SK-MEL-5 (cell line): ENCODE data around the gene VPS51. TPM values are rescaled to one million over a fixed set of nuclear protein-coding genes. Genes with fewer than 3 reads are reported as not detected.

Source experiments
- DNase-seq: peaks from one replicate; pipeline ENCODE4 v3.0.0-alpha.2; 2016; ENCODE audit warnings: low read depth, low spot score
- in situ Hi-C: cut with HindIII; loops from 2 replicates; pipeline ENCODE4 v1.10.0; 2016; ENCODE audit warnings: low sequenced_read_pairs, high pct_unique_total_duplicates, low pct_unique_long_range_greater_than_20kb
- total RNA-seq: library from RNA; depleted of rRNA; stranded (reverse); fragments of >200 nt; shearing (Covaris generic); gene quantifications from 2 replicates; pipeline ENCODE4 v1.2.3, GENCODE V29; 2014

VPS51 gene
- total RNA-seq, 1 experiment from 2014 or later = 92.9 TPM

GRCh38 chr11:65126624-65127274 is 30.7 kb downstream of the VPS51 start:
- in situ Hi-C loops = no loop called here
- no peak for DNase-seq

- no peak for DNase-seq
- in situ Hi-C loops = no loop called here
Measured at GRCh38 chr11:65127473-65128181, 31.6 kb downstream of the VPS51 start.

GRCh38 chr11:65128182-65129145 is 32.5 kb downstream of the VPS51 start:
- no peak for DNase-seq
- in situ Hi-C loops = no loop called here

GRCh38 chr11:65129649-65130441 is 33.8 kb downstream of the VPS51 start:
- DNase-seq = no peak
- in situ Hi-C loops = no loop called here

- in situ Hi-C loops = no loop called here
- no peak for DNase-seq
Measured at GRCh38 chr11:65130631-65131416, 34.8 kb downstream of the VPS51 start.

- in situ Hi-C loops = no loop called here
- no peak for DNase-seq
Measured at GRCh38 chr11:65131417-65131776, 35.4 kb downstream of the VPS51 start.

GRCh38 chr11:65131895-65132237 is 35.9 kb downstream of the VPS51 start:
- no peak for DNase-seq
- in situ Hi-C loops = no loop called here

- no peak for DNase-seq
- in situ Hi-C loops = no loop called here
Measured at GRCh38 chr11:65132238-65132987, 36.4 kb downstream of the VPS51 start.

GRCh38 chr11:65132988-65133700 is 37.1 kb downstream of the VPS51 start:
- peak; percentile 34 for DNase-seq
- in situ Hi-C loops = no loop called here

GRCh38 chr11:65133724-65134123 is 37.7 kb downstream of the VPS51 start:
- in situ Hi-C loops = no loop called here
- no peak for DNase-seq

- in situ Hi-C loops = no loop called here
- DNase-seq = peak; percentile 81
Measured at GRCh38 chr11:65134240-65134951, 38.4 kb downstream of the VPS51 start, which contains the start of gene SYVN1. SYVN1 (minus strand) TSS chr11:65134519; CDS start chr11:65133601, 918 bp downstream.

GRCh38 chr11:65134952-65135632 is 39.1 kb downstream of the VPS51 start:
- DNase-seq = peak; percentile 95
- in situ Hi-C loops = no loop called here

GRCh38 chr11:65135633-65136145 is 39.7 kb downstream of the VPS51 start:
- no peak for DNase-seq
- in situ Hi-C loops = no loop called here

- in situ Hi-C loops = no loop called here
- DNase-seq = no peak
Measured at GRCh38 chr11:65136515-65137096, 40.6 kb downstream of the VPS51 start.
